ENCODE measurements around the gene REN.

GRCh38 chr1:204115116-204115515 lies 51.0 kb downstream of the REN start:
- no peak for TF ChIP-seq CTCF (IDR thresholded peaks at IDR 0.05)
- no peak for TF ChIP-seq POLR2A (IDR thresholded peaks at IDR 0.05)
- TF ChIP-seq EP300 (IDR thresholded peaks at IDR 0.05): no peak

Measured in ovary (tissue), 3 donors.